Stimulated activated CD8-positive, alpha-beta memory T cell treated with anti-CD3 and anti-CD28 coated beads, Interleukin-15, amount 100 ng/mL, for 48 hours (primary cell): ENCODE data around the gene NANOG.
"Not testable (repeated sequence)": the region's sequence is repeated elsewhere in the genome, so short reads cannot be mapped to it uniquely, and the experiment has no call there.

Source experiments
- DNase-seq, 2 donors: peaks; one replicate each; pipeline ENCODE4 v3.0.0-alpha.2; 2020; ENCODE audit warnings: low read depth in 2 of 2

The NANOG gene

DNA sequence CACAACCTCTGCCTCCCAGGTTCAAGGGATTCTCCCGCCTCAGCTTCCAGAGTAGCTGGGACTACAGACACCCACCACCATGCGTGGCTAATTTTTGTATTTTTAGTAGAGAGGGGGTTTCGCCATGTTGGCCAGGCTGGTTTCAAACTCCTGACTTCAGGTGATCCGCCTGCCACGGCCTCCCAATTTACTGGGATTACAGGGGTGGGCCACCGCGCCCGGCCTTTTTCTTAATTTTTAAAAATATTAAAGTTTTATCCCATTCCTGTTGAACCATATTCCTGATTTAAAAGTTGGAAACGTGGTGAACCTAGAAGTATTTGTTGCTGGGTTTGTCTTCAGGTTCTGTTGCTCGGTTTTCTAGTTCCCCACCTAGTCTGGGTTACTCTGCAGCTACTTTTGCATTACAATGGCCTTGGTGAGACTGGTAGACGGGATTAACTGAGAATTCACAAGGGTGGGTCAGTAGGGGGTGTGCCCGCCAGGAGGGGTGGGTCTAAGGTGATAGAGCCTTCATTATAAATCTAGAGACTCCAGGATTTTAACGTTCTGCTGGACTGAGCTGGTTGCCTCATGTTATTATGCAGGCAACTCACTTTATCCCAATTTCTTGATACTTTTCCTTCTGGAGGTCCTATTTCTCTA is at the start of gene NANOG:
TSS of gene NANOG (plus strand) at position 519 of the 645 bp plus-strand sequence. CDS start 213 bp downstream, outside the sequence.
- DNase-seq, result not testable (repeated sequence)

DNA sequence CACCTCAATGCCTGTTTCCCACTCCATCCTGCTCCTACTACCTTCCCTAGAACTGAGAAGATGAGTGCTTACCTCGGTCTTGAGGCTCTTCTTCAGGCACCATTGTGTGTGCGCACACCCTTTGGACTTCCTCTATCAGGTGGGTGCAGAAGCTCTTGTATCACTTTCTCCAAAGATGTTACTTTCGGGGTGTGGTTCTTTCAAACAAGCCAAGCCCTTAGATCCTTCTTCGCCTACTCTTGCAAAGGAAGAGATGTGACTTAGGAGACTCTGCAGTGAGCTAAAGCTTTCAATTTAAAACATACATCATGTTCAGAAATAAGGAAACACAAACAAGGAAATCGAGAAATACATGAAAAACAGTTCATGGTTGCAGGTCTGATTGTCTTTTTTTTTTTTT is 42.0 kb upstream of the NANOG start, which contains the start of gene CLEC4C:
TSS of gene CLEC4C (minus strand) at position 130 of the 400 bp plus-strand sequence. CDS start at position 103, 27 bp downstream.
- no peak for DNase-seq

DNA sequence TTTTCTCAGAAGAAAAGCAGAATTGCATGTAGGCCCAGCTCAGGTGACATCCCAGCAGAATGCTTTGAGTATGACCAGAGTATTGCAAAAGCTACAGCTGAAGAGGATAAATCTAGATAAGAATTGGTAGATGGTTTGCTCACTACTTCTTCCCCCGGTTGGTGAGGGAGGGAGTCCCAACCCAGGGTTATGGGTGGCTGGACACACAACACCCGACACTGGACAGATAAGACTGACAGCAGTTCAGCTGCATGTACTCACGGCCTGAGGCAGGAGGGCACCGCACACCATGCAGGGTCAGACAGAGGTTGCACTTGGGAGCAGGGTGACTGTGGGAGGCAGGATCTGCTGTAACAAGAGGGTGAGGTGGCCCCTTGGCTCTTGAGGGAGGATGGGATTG is 40.4 kb upstream of the NANOG start:
- DNase-seq, result no peak

DNA sequence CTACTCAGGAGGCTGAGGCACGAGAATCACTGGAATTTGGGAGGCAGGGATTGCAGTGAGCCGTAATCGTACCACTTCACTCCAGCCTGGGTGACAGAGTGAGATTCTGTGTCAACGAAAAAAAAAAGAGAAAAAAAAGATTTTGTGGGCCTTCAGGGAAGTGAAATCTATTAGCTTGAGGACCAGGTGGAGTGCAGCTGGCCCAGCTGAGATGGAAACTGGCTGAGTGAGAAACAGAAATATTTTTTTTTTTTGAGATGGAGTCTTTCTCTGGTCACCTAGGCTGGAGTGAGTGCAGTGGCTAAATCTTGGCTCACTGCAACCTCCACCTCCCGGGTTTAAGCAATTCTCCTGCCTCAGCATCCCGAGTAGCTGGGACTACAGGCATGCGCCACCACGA is 39.8 kb upstream of the NANOG start:
- no peak for DNase-seq

DNA sequence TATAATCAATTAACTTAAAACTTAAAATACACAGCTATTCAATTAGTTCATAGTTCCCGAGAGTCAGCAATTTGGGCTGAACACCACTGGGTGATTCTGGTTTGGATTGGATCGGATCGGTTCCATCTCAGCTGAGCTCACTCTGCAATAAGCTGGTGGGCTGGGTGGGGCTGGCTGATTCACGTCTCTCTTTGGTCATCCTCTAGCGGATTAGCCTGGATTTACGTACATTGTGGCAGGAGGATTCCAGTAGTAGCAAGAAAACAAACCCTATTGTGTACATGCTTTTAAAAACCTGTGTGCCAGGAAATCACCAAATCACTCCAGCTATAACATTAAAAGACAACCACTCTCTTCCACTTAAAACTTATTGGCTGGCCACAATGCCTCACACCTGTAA is 38.9 kb upstream of the NANOG start:
- DNase-seq, result no peak

DNA sequence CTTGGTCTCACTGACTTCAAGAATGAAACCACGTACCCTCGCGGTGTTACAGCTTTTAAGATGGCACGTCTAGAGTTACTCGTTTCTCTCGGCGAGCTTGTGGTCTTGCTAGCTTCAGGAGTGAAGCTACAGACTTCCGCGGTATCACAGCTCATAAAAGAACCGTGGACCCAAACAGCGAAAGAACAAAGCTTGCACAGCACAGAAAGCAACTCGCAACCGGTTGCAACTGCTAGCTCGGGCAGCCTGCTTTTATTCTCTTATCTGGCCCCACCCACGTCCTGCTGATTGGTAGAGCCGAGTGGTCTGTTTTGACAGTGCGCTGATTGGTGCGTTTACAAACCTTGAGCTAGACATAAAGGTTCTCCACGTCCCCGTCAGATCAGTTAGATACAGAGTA is 37.8 kb upstream of the NANOG start:
- no peak for DNase-seq

DNA sequence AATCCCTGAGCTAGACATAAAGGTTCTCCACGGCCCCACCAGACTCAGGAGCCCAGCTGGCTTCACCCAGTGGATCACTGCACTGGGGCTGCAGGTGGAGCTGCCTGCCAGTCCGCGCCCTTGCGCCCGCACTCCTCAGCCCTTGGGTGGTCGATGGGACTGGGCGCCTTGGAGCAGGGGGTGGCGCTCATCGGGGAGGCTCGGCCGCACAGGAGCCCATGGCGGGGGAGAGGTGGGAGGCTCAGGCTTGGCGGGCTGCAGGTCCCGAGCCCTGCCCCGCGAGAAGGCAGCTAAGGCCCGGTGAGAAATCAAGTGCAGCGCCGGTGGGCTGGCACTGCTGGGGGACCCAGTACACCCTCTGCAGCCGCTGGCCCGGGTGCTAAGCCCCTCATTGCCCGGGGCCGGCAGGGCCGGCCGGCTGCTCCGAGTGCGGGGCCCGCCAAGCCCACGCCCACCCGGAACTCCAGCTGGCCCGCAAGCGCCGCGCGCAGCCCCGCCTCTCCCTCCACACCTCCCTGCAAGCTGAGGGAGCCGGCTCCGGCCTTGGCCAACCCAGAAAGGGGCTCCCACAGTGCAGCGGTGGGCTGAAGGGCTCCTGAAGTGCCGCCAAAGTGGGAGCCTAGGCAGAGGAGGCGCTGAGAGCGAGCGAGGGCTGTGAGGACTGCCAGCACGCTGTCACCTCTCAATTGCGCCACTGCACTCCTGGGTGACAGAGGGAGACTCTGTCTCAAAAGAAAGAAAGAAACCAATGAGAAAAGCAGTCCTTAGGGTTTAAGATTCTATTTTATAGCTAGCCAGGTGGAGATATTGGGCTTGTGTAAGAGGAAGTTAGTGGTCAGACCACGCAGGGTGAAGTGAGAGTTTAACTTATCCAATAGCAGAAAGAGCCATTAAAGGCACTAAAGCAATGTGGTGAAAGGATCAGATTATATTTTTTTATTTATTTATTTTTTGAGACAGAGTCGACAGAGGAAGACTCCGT is 37.0 kb upstream of the NANOG start:
- not testable (repeated sequence) for DNase-seq

DNA sequence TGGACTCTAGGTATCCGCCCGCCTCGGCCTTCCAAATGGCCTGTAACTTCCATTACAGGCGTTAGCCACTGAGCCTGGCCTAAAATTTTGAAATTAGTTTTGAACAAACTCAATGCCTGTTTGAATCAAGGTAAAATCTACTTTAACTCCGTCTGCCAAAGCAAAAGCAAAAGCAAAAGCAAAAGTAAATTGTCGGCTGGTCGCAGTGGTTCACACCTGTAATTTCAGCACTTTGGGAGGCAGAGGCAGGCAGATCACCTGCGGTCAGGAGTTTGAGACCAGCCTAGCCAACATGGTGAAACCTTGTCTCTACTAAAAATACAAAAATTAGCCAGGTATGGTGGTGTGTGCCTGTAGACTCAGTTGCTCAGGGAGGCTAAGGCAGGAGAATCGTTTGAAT is 33.5 kb upstream of the NANOG start:
- DNase-seq, result not testable (repeated sequence)

DNA sequence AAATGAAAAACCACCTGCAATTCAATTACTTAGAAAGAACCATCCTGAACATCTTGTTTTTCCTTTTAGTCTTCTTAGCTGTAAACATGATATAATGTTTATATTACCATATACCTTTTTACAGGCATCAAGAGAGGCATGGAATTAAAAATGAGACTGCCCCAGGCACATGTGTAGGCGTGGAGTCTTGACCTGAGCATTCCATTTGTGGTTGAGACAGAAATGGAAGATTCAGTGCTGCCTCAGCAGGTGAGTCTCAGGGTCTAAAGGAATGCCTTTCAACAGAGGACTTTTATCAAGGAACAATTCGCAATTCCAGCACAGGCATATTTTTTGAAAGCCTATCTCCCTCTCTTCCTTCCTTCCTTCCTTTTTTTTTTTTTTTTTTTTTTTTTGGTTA is 32.2 kb upstream of the NANOG start:
- DNase-seq, result no peak

DNA sequence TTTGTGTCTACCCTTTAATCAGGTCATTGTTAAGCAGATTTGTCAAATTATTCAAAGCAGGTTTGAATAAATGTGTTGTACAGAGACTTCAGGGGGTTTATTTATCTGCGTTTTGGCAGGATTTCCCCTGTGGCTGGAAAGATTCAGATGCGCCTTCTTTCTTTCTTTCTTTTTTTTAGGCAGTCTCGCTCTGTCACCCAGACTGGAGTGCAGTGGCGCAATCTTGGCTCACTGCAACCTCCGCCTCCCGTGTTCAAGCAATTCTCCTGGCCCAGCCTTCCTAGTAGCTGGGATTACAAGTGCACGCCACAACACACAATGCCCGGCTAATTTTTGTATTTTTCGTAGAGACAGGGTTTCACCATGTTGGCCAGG is 30.4 kb upstream of the NANOG start:
- DNase-seq, result no peak

DNA sequence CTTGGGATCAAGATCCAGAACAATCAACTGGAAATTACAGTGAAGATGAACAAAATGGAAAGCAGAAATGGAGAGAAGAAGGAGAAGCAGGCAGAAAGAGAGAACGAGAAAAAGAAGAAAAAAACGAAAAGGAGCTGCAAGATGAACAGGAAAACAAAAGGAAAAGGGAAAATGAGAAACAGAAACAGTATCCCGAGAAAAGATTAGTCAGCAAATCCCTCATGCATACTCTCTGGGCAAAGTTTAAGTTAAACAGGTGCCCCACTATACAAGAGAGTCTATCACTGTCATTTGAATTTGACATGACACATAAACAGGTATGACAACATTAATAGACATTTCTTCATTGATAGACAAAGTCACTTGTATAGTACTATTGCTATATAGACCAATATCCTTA is 19.2 kb upstream of the NANOG start:
- no peak for DNase-seq

DNA sequence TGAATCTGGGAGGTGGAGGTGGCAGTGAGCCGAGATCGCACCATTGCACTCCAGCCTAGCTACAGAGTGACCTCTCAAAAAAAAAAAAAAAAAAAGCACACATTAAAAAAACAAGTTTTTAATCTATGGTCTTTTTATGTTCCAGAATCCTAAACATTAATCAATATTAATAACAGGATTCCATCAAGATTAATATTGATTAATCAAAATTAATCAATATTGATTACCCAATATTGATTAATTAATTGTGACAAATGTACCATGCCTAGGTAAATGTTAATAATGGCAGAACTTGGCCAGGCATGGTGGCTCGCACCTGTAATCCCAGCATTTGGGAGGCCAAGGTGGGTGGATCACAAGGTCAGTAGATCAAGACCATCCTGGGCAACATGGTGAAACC is 7.9 kb upstream of the NANOG start:
- DNase-seq, result no peak

DNA sequence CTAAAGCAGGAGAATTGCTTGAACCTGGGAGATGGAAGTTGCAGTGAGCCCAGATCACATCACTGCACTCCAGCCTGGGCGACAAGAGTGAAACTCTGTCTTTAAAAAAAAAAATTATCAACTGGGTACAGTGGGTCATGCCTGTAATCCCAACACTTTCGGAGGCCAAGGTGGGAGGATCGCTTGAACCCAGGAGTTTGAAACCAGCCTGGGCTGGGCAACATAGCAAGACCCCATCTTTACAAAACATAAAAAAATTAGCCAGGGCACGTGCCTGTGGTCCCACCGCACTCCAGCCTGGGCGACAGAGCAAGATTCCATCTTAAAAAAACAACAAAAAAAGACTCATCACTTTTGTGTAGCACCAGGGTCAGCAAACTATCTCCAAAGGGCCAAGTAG is 7.1 kb upstream of the NANOG start:
- DNase-seq, result no peak

DNA sequence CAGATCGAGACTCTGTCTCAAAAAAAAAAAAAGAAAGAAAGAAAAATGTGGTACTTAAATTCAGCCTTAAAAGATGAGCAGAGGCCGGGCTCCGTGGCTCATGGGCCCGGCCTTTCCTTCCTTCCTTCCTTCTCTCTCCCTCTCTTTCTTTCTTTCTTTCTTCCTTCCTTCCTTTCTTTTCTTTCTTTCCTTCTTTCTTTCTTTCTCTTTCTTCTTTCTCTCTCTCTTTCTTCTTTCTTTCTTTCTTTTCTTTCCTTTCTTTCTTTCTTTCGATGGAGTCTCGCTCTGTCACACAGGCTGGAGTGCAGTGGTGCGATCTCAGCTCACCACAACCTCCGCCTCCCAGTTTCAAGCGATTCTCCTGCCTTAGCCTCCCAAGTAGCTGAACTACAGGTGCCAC is 5.8 kb upstream of the NANOG start:
- DNase-seq, result not testable (repeated sequence)

DNA sequence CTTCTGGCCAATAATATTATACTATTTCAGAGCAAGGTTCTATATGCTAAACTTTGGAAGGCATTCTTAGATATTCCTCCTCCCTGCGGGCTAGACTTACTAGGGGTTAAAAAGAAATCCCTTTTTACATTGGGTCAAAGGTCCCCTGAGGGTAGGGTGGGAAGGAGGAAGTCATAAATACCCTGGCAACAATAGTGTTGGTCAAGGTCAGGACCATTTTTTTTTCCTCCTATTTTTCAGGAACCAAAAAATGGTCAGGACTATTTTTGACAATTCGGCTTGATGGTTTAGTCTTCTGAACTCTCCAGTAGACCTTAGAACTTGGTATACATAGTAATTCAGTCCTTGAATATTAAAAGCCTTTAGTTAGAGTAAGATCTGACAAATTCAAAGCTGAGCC is 4.5 kb upstream of the NANOG start:
- DNase-seq, result no peak

DNA sequence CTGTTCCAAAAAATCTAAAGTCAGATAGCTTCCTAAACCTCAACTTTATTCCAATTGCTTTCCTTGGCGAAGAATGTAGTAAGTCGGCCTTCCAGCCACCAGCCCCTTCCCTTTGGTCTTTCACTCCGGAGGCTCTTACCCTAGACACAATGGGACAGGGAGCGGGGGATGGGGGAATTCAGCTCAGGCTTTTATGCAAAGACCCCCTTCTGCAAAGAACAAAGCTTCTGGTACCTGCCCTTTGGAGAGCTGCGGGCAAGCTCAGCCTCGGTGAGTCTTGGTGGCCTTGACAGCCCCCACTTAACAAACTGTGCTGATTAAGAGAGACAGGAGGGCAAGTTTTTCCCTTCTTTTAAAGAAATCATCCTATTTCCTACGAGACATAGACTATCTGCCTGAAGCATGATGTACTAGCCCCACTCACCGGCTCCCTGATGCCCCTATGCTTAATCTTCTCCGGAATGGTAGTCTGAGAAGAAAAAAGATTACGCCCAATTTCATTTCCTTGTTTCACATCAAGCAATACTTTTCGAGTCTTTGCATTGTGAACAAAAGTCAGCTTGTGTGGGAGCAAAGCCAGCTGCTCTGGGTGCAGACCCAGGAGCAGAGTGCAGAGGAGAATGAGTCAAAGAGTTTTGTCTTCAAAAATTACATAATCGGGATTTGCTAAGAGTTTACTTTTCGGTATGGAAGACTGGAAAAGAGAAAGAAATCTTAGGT is 1.5 kb upstream of the NANOG start:
- no peak for DNase-seq

DNA sequence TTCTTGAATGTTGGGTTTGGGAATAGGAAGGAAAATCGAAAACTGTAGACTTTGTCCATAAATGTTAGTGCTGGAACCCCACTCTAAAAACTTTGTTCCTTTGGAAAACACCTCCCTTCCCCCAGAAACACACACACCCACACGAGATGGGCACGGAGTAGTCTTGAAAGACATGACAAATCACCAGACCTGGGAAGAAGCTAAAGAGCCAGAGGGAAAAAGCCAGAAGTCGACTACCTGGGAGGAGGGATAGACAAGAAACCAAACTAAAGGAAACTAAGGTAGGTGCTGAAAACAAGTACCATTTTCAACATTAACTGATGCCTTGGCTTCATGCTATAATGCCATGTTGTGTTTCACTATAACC is 925 bp upstream of the NANOG start:
- DNase-seq, result no peak

DNA sequence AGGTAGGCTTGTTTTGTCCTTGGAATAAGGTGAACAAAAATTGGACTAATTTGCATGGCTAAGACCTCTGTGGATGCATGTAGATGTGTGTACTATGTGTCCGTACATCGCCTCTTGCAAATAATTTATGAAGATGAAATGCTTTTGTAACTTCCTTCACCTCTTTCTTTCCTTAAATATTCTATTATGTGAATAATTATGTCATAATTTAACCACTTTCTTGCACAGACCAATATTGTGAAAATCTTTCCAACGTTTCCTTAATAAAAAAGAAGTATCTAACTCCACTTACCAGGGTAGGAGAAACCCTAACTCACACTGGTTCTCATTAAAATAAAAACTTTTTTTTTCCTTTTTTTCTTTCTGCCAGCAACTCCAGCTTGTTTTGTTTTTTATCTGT is 4.0 kb downstream of the NANOG start:
- DNase-seq, result no peak

DNA sequence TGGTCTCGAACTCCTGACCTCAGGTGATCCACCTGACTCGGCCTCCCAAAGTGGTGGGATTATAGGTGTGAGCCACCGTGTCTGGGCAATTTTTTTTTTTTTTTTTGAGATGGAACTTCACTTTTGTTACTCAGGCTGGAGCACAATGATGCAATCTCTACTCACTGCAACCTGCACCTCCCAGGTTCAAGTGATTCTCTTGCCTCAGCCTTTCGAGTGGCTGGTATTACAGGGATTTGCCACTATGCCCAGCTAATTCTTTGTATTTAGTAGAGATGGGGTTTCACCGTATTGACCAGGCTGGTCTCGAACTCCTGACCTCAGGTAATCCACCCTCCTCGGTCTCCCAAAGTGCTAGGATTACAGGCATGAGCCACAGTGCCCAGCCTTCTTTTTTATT is 8.1 kb downstream of the NANOG start:
- DNase-seq, result not testable (repeated sequence)

DNA sequence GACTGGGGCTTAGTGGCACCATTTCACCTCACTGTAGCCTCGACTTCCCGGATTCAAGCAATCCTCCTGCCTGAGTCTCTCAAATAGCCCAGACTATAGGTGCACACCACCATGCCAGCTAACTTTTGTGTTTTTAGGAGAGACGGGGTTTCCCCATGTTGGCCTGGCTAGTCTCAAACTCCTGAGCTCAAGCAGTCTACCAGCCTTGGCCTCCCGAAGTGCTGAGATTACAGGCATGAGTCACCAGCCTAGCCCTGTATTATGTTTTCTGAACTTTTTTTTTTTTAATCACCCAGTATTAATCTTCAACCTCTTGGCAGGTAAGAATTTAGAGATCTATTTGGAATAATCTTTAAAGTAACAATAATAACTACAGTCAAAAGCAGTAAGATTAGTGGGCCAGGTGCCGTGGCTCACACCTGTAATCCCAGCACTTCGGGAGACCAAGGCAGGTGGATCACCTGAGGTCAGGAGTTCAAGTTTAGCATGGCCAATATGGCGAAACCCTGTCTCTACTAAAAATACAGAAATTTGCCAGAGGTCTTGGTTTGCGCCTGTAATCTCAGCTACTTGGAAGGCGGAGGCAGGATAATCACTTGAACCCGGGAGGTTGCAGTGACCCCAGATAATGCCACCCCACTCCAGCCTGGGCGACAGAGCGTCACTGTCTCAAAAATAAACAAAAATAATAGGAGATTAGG is 8.6 kb downstream of the NANOG start:
- DNase-seq, result no peak

DNA sequence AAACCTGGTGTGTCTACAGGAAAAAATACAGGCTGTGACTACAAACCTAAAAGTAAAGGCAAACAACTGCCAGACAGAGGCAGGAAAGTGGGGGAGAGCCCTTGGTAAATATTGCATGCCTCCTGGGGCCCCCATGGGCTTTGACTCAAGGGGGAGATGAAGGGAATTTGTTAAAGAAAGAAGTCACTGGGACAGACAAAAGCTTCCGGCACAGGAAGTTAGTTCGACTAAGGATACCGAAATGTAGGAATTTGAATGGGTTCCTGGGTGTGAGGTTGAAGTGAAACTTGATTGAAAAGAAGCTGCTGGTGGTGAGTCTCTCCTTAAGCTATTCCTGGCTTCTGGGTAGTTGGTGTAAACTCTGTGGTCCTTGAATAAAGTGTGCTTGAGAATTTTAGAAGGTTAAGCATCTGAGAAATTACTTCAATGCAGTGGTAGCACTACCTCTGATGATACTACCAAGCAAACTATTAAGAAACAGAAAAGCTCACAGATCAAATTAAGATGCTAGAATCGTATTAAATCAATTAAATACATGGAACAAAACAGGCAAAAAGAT is 9.6 kb downstream of the NANOG start:
- not testable (repeated sequence) for DNase-seq
